ENCODE results near the gene MEF2D.

- TF ChIP-seq REST (IDR thresholded peaks at IDR 0.05; ENCODE audit: low read depth): no peak
- no peak for TF ChIP-seq MAX (IDR thresholded peaks at IDR 0.05)
- no peak for TF ChIP-seq TCF12 (IDR thresholded peaks at IDR 0.05; ENCODE audit: low read depth)
- TF ChIP-seq TEAD4 (IDR thresholded peaks at IDR 0.05): no peak
- TF ChIP-seq RAD21 (IDR thresholded peaks at IDR 0.05; ENCODE audit: low read depth): no peak
- TF ChIP-seq EP300 (IDR thresholded peaks at IDR 0.05; ENCODE audit: borderline replicate concordance): no peak
- TF ChIP-seq USF1 (IDR thresholded peaks at IDR 0.05): no peak
- no peak for TF ChIP-seq CREB1 (IDR thresholded peaks at IDR 0.05; ENCODE audit: low read depth)
- no peak for TF ChIP-seq EGR1 (IDR thresholded peaks at IDR 0.05)
- TF ChIP-seq YY1 (IDR thresholded peaks at IDR 0.05; ENCODE audit: low read depth): no peak
- no peak for TF ChIP-seq CEBPB (IDR thresholded peaks at IDR 0.05)
- TF ChIP-seq TAF1 (IDR thresholded peaks at IDR 0.05; ENCODE audit: low read depth): no peak
Measured at GRCh38 chr1:156460525-156460924, 40.0 kb downstream of the MEF2D start.
